ENCODE results near the gene TMEM9.
A peak's percentile ranks its signal among the peaks of the same experiment; 100 is the strongest.

Gene TMEM9

DNA sequence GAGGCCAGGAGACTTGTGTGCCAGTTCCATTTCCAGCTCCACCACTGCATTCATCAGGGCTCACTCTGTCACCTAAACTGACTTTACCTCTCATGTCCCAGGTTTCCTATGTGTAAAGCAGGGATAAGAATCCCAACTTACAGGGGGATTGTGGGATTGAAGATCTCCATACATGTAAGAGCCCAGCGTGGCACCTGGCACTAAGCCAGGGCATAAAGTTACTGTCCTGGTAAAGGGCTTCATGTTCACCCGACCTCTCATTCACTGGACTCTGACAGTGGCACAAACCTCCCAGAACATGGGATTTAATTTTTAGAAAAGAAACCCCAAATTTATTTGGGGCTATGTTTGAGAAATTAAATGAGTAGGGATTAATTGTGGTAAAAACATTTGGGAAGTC lies 27.5 kb upstream of the TMEM9 start:
- no peak for TF ChIP-seq GATA3 (IDR thresholded peaks at IDR 0.05; ENCODE audit: low read depth, low read length)
- TF ChIP-seq GATA2 (IDR thresholded peaks at IDR 0.05; ENCODE audit: low read depth, low read length): no peak

DNA sequence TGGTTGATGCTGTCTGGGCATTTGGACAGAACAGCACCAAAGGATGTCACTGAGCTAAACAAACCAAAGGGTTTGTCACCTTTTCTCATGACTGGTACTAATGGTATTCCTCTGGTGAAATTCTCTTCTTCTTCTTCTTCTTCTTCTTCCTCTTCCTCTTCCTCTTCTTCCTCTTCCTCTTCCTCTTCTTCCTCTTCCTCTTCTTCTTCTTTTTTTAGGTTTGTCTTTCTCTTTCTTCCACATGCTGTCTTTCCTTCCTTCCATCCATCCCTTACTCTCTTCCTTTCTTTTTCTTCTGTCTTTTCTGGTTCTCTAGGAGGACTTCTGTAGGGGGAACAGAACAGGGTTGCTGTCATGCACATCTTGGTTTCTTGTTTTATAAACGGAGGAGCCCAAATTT lies 27.0 kb upstream of the TMEM9 start:
- TF ChIP-seq GATA2 (IDR thresholded peaks at IDR 0.05; ENCODE audit: low read depth, low read length) (no peak), GATA3 (IDR thresholded peaks at IDR 0.05; ENCODE audit: low read depth, low read length) (no peak)

DNA sequence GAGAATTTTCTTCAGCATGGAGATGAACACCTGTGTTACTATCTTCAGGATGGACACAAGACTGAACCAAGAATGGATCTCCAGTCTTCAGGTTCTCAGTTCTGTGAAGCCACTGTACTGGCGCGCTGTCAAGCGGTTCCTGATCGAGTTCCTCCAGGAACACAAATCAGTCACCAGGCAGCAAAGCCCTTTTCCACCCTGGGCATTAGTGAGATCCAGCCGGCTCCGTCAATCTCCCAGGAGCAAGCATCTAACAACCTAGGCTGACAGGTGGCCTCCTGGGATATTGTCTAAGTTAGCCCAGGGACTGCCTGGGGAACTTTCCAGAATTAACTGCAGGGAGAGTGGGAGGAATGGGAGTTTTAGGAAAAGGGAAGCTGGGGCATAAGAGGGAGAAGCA lies 26.6 kb upstream of the TMEM9 start:
- TF ChIP-seq GATA2 (IDR thresholded peaks at IDR 0.05; ENCODE audit: low read depth, low read length) (no peak), GATA3 (IDR thresholded peaks at IDR 0.05; ENCODE audit: low read depth, low read length) (no peak)

DNA sequence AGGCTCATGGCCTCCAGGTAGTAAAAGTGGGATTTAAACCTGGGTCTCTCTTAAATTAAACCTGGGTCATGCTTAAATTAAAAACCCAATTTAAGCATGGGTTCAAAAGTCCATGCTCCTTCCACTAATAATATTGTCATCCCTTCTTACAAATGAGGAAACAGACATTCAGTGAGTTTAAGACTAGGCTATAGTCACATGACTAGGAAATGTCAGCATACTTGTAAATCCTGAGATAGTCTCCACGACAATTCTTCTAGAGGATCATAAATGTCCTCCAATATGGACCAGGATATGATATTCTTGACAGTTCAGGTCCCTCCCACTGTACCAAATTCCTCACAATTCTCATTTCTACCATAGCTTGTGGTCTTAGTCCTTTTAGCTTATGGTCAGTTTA lies 25.9 kb upstream of the TMEM9 start:
- TF ChIP-seq GATA3 (IDR thresholded peaks at IDR 0.05; ENCODE audit: low read depth, low read length) (no peak), GATA2 (IDR thresholded peaks at IDR 0.05; ENCODE audit: low read depth, low read length) (no peak)

DNA sequence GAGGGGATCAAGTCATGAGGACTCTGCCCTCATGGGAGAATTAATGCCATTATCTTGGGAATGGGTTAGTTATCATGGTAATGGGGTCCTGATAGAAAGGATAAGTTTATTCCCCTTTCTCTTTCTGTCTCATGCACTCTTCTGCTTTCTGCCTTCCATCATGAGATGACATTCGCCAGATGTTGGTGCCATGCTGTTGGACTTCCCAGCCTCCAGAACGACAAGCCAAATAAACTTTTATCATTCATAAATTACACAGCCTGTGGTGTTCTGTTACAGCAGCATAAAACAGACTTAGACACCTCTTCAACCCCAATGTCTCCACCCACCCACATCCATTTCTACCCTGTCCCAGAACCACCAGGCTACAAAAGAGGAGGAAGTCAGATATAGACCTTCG lies 24.4 kb upstream of the TMEM9 start:
- TF ChIP-seq GATA2 (IDR thresholded peaks at IDR 0.05; ENCODE audit: low read depth, low read length) (no peak), GATA3 (IDR thresholded peaks at IDR 0.05; ENCODE audit: low read depth, low read length) (no peak)

DNA sequence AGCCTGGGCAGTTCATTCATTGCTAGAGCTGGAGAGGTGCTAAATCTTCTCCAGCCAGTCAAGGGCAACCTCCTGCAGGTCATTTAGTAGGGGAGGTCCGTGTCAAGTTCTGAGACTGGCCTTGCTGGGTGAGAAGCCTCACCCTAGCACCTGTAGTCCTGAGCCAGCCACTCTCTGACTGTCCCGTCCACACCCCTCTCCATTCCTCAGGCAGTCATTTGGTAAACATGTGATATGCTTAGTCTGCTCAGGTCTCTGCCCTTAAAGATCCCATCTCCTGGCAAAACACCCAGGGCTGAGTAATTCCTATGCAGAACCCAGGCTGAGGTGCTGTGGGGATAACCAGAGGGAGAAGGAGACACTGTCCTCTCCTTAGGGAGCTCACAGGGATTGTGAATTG lies 22.7 kb upstream of the TMEM9 start:
- no peak for TF ChIP-seq GATA2 (IDR thresholded peaks at IDR 0.05; ENCODE audit: low read depth, low read length)
- TF ChIP-seq GATA3 (IDR thresholded peaks at IDR 0.05; ENCODE audit: low read depth, low read length): no peak

DNA sequence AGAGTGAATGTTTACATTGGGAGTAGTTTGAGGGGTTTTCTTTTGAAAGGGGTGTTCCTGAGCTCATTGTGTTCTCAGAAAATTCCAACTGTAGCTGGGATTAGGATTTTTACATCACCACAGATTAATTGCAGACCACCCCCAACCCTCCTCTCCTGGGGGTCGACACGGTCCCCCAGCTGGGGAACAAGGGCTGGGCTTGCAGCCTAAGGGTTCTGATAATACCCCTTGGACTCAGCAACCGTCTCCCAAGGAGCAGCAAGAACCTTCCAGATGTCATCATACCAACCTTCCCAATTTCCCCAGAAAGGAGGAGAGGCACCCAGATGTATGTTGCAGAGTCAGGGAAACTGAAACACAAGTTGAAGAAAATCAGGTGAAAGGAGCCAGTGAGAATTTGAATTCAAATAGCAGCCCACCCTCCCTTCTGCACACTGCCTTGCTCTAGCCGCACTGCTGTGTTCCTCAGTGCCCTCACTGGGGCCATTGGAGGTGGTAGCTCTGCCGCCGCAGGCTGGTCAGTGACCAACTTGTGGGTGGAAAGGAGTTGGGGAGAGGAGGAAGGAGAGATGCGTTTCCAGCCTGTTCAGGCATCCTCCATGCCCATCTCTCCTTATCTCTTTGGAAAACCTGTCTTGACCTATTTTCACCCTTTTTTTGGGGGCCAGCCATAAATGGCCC lies 21.7 kb upstream of the TMEM9 start:
- TF ChIP-seq GATA2 (IDR thresholded peaks at IDR 0.05; ENCODE audit: low read depth, low read length) (no peak), GATA3 (IDR thresholded peaks at IDR 0.05; ENCODE audit: low read depth, low read length) (no peak)

DNA sequence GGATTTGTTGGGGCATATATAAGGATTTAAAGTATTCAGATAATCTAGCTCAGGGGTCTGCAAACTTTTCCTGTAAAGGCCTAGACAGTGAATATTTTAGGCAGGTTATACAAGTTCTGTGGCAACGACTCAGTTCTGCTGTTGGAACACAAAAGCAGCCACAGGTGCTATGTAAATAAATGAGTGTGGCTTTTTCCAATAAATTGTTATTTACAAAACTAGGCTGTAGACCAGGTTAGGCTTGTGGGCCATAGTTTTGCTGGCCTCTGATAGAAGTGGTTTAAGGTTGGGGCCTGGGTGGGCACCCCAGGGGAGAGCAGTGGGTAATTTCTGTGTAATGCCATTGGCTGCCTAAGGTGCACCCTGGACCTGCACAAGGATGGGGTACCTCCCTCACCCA lies 19.5 kb upstream of the TMEM9 start:
- TF ChIP-seq GATA3 (IDR thresholded peaks at IDR 0.05; ENCODE audit: low read depth, low read length) (no peak), GATA2 (IDR thresholded peaks at IDR 0.05; ENCODE audit: low read depth, low read length) (no peak)

DNA sequence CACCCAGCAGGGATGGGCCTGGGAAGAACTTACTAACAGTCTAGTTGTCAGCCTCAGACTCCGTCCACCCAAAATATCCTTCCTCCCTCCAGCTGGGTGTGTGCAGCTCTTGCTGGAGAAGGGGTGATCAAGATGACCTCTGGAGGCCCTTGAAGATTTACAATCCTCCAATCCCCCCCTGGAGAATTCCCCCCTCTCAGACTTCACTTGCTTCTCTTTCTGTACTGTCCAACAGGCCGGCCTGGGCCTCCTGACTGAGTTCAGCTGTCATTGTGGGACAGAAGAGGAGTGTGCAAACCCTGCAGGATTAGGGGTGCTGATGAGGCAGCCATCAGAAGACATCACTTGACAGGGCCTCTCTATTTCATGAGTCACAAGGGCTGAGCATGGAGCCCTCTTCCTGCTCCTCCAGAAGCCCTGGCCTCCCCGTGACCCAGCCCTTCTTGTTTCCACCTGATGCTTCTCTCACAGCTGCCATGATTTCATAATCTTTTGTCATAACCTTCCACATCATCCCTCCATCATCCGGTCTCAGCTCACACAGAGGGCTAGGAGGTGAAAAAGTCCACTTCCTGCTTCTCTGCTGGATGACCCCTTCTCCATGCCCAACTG lies 18.8 kb upstream of the TMEM9 start:
- TF ChIP-seq GATA3 (IDR thresholded peaks at IDR 0.05; ENCODE audit: low read depth, low read length) (no peak), GATA2 (IDR thresholded peaks at IDR 0.05; ENCODE audit: low read depth, low read length) (no peak)

DNA sequence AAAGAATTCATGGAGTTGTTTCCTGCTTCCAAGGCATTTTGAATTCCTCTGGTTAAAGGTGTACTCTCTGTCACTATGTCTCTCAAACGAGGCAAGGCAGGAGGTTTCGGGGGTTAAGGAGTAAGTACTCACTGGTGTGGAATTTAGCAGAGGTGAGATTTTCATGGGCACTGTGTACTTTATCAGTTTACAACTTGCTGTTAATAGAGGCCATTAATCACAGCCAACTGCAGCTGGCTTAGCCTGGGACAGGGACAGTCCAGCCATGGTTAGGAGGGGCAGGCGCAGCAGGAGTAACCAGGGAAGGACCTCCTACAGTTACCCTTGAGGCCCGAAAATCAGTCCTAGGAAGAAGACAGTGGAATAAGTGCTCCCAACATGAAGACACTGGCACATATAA lies 18.1 kb upstream of the TMEM9 start:
- TF ChIP-seq GATA3 (IDR thresholded peaks at IDR 0.05; ENCODE audit: low read depth, low read length) (no peak), GATA2 (IDR thresholded peaks at IDR 0.05; ENCODE audit: low read depth, low read length) (no peak)

DNA sequence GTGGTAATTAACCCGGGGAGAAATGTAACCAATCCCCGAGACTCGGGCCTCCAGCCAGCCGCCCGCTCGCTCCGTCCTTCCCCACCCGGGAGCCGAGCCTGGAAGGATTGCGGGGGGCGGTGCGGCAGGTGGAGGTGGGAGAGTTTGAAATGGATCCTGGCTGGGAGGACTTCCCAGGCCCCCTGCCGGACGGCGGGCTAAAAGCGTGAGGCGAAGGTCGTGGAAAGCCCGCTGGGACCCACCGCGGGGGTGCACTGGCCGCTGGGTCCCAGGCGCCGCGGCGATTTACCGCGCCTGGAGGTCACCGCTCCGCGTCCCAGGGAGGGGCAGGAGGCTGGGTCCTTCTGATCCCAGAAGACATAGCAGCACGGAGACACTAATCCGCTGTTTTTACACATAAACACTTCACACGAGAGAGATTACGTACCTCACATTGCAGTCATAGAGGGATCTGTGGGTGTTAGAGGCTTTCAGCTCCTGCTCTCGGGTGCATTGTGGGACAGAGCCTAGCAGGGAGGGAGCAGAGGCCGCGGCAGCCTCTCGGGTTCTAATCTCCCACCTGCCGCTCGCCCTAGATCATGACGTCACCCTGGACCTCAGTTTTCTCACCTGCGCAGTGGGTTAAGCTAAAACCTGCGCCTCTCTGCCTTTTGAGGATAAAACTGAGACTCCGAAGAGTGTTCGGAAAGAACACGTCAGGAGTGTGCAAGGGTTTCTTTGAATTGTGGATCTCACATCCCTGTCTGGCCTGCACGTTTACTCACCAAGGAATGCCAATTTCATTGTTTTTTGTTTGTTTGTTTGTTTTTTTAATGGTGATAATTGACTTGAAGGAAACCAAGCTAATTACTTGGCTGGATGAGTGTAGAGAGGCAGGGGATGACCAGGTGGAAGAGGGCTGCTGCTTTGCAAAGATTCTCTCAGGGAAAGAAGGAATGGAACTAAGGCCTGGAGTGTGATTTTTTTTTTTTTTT lies 17.1 kb upstream of the TMEM9 start:
- TF ChIP-seq GATA2 (IDR thresholded peaks at IDR 0.05; ENCODE audit: low read depth, low read length): peak; percentile 35; the same call in 1 of the 2 replicates
- TF ChIP-seq GATA3 (IDR thresholded peaks at IDR 0.05; ENCODE audit: low read depth, low read length): no peak

DNA sequence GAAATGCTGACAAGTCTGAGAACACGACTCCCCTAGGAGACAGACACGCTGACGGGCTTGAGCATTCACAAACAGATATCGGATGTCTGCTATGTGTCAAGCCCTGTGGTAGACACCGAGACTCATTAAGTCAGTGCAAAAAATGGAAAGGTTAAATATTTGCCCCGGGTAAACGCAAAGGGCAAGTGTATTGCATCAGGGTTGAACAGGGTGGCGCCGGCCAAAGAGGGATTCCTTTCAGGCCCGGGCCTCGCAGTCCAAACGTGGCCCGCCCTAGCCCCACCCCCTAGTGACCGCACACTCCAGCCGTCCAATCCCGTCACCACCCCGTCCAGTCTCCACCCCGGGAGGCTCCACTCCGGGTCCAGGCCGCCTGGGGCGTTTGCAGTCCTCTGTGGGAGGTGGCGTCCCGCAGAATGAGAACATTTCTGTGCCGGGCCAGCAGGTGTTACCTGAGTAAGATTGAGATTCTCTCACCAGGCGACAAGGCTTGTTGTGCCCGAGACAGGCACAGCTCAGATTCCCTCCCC lies 16.3 kb upstream of the TMEM9 start:
- TF ChIP-seq GATA3 (IDR thresholded peaks at IDR 0.05; ENCODE audit: low read depth, low read length): no peak
- TF ChIP-seq GATA2 (IDR thresholded peaks at IDR 0.05; ENCODE audit: low read depth, low read length): no peak

DNA sequence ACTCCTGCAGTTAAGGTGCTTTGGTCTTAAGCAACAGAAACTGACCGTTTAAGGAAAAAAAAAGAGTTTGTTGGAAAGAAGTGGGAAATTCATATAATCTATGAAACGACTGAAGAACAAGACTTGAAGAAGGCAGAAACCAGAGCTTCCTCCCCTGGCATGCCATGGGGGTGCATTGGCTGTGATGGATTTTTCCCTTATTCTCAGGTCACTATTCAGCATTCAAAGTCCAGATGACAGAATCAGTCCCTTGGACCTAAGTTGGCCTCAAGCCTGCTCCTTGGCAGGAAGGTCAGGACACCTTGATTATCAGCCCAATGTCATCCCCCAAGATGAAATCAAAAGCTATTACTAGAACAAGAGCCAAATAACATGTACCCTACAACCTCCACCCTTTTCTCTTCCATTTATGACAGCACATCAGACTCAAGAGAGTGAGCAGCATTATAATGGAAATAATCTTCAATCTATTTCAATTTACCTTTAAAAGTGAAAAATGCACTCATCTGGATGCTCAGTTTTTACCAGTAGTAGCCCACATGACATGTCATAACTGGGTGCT lies 15.8 kb upstream of the TMEM9 start:
- TF ChIP-seq GATA3 (IDR thresholded peaks at IDR 0.05; ENCODE audit: low read depth, low read length) (no peak), GATA2 (IDR thresholded peaks at IDR 0.05; ENCODE audit: low read depth, low read length) (no peak)

DNA sequence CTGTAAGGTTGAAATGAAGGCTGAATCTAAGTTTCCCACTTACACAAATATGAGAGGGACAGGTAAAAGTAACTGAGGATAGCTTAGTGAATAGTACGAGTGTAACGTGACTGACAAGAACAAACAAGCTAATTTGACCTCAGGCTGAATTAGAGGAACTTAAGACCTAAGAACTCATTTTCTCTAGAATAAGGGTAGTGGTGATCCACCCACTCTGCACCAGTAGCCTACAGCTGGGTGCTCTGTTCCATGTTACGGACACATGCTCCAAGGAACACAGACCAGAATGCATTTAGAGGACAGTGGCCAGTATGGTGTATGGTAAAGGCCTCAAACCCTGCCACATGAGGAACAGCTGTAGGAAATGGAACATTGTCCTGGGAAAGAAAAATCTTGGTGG lies 14.9 kb upstream of the TMEM9 start:
- TF ChIP-seq GATA3 (IDR thresholded peaks at IDR 0.05; ENCODE audit: low read depth, low read length): no peak
- TF ChIP-seq GATA2 (IDR thresholded peaks at IDR 0.05; ENCODE audit: low read depth, low read length): no peak
